ENCODE measurements around the gene PHF13.

GRCh38 chr1:6635161-6635909 lies 21.8 kb downstream of the PHF13 start:
- TF ChIP-seq POLR2A (IDR thresholded peaks at IDR 0.05), result no peak
- TF ChIP-seq, protein P1, sequence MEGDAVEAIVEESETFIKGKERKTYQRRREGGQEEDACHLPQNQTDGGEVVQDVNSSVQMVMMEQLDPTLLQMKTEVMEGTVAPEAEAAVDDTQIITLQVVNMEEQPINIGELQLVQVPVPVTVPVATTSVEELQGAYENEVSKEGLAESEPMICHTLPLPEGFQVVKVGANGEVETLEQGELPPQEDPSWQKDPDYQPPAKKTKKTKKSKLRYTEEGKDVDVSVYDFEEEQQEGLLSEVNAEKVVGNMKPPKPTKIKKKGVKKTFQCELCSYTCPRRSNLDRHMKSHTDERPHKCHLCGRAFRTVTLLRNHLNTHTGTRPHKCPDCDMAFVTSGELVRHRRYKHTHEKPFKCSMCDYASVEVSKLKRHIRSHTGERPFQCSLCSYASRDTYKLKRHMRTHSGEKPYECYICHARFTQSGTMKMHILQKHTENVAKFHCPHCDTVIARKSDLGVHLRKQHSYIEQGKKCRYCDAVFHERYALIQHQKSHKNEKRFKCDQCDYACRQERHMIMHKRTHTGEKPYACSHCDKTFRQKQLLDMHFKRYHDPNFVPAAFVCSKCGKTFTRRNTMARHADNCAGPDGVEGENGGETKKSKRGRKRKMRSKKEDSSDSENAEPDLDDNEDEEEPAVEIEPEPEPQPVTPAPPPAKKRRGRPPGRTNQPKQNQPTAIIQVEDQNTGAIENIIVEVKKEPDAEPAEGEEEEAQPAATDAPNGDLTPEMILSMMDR (IDR thresholded peaks at IDR 0.05), result no peak
- TF ChIP-seq POLR2AphosphoS5 (IDR thresholded peaks at IDR 0.05), result no peak
- TF ChIP-seq EP300 (IDR thresholded peaks at IDR 0.05), result no peak
